Measurements from ENCODE around the gene TNFSF18. TPM values are rescaled to one million over a fixed set of nuclear protein-coding genes. Genes with fewer than 3 reads are reported as not detected.
"Not testable (repeated sequence)": the region's sequence is repeated elsewhere in the genome, so short reads cannot be mapped to it uniquely, and the experiment has no call there.

The TNFSF18 gene
- 4.5 and 5.1 TPM in 2 replicates for total RNA-seq (2014; rRNA removed; shearing (Covaris generic))
- 1.5 and 2.5 TPM in 2 replicates for polyA plus RNA-seq (2014; cell fraction: nucleus; rRNA removed)

GRCh38 chr1:173050865-173051264 is at the start of gene TNFSF18:
Gene TNFSF18 (minus strand): TSS chr1:173050941. CDS start chr1:173050896, 45 bp downstream.
- DNase-seq (ENCODE audit: extremely low read depth, low read depth), result peak; percentile 55

GRCh38 chr1:173099166-173099565 is 48.4 kb upstream of the TNFSF18 start:
- no peak for DNase-seq (ENCODE audit: extremely low read depth, low read depth)

- DNase-seq (ENCODE audit: extremely low read depth, low read depth), result no peak
Measured at GRCh38 chr1:173098117-173098516, 47.4 kb upstream of the TNFSF18 start.

GRCh38 chr1:173097001-173097400 is 46.3 kb upstream of the TNFSF18 start:
- no peak for DNase-seq (ENCODE audit: extremely low read depth, low read depth)

- DNase-seq (ENCODE audit: extremely low read depth, low read depth), result no peak
Measured at GRCh38 chr1:173095632-173096031, 44.9 kb upstream of the TNFSF18 start.

- no peak for DNase-seq (ENCODE audit: extremely low read depth, low read depth)
Measured at GRCh38 chr1:173094541-173094940, 43.8 kb upstream of the TNFSF18 start.

GRCh38 chr1:173093691-173094445 is 43.1 kb upstream of the TNFSF18 start:
- DNase-seq (ENCODE audit: extremely low read depth, low read depth), result no peak

- no peak for DNase-seq (ENCODE audit: extremely low read depth, low read depth)
Measured at GRCh38 chr1:173084292-173084691, 33.6 kb upstream of the TNFSF18 start.

- DNase-seq (ENCODE audit: extremely low read depth, low read depth), result no peak
Measured at GRCh38 chr1:173082913-173083312, 32.2 kb upstream of the TNFSF18 start.

- not testable (repeated sequence) for DNase-seq (ENCODE audit: extremely low read depth, low read depth)
Measured at GRCh38 chr1:173074217-173074616, 23.5 kb upstream of the TNFSF18 start.

GRCh38 chr1:173064011-173064410 is 13.3 kb upstream of the TNFSF18 start:
- no peak for DNase-seq (ENCODE audit: extremely low read depth, low read depth)

- DNase-seq (ENCODE audit: extremely low read depth, low read depth), result no peak
Measured at GRCh38 chr1:173063171-173063570, 12.4 kb upstream of the TNFSF18 start.

GRCh38 chr1:173062150-173062938 is 11.6 kb upstream of the TNFSF18 start:
- no peak for DNase-seq (ENCODE audit: extremely low read depth, low read depth)

GRCh38 chr1:173058556-173058955 is 7.8 kb upstream of the TNFSF18 start:
- DNase-seq (ENCODE audit: extremely low read depth, low read depth), result no peak

- DNase-seq (ENCODE audit: extremely low read depth, low read depth), result no peak
Measured at GRCh38 chr1:173057984-173058383, 7.2 kb upstream of the TNFSF18 start.

- no peak for DNase-seq (ENCODE audit: extremely low read depth, low read depth)
Measured at GRCh38 chr1:173056365-173056764, 5.6 kb upstream of the TNFSF18 start.

GRCh38 chr1:173052681-173053196 is 2.0 kb upstream of the TNFSF18 start:
- DNase-seq (ENCODE audit: extremely low read depth, low read depth), result peak; percentile 41

- no peak for DNase-seq (ENCODE audit: extremely low read depth, low read depth)
Measured at GRCh38 chr1:173049322-173049633, 1.5 kb downstream of the TNFSF18 start.

- DNase-seq (ENCODE audit: extremely low read depth, low read depth), result no peak
Measured at GRCh38 chr1:173048621-173049321, 2.0 kb downstream of the TNFSF18 start.

GRCh38 chr1:173044656-173045055 is 6.1 kb downstream of the TNFSF18 start:
- DNase-seq (ENCODE audit: extremely low read depth, low read depth), result no peak

GRCh38 chr1:173043253-173043652 is 7.5 kb downstream of the TNFSF18 start:
- DNase-seq (ENCODE audit: extremely low read depth, low read depth), result no peak
